ENCODE data around the gene MINK1.

- TF ChIP-seq, protein P1, sequence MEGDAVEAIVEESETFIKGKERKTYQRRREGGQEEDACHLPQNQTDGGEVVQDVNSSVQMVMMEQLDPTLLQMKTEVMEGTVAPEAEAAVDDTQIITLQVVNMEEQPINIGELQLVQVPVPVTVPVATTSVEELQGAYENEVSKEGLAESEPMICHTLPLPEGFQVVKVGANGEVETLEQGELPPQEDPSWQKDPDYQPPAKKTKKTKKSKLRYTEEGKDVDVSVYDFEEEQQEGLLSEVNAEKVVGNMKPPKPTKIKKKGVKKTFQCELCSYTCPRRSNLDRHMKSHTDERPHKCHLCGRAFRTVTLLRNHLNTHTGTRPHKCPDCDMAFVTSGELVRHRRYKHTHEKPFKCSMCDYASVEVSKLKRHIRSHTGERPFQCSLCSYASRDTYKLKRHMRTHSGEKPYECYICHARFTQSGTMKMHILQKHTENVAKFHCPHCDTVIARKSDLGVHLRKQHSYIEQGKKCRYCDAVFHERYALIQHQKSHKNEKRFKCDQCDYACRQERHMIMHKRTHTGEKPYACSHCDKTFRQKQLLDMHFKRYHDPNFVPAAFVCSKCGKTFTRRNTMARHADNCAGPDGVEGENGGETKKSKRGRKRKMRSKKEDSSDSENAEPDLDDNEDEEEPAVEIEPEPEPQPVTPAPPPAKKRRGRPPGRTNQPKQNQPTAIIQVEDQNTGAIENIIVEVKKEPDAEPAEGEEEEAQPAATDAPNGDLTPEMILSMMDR (IDR thresholded peaks at IDR 0.05): no peak
- TF ChIP-seq GRHL2 (CRISPR knock-in tag; IDR thresholded peaks at IDR 0.05; ENCODE audit: insufficient replicate concordance, severe bottlenecking) (no peak), ESRRA (CRISPR knock-in tag; IDR thresholded peaks at IDR 0.05; ENCODE audit: borderline replicate concordance) (no peak), USF2 (CRISPR knock-in tag; IDR thresholded peaks at IDR 0.05) (no peak), AR (CRISPR knock-in tag; IDR thresholded peaks at IDR 0.05) (no peak), GABPB1 (CRISPR knock-in tag; IDR thresholded peaks at IDR 0.05) (no peak), JUN (CRISPR knock-in tag; IDR thresholded peaks at IDR 0.05) (no peak)
- TF ChIP-seq, protein P2, sequence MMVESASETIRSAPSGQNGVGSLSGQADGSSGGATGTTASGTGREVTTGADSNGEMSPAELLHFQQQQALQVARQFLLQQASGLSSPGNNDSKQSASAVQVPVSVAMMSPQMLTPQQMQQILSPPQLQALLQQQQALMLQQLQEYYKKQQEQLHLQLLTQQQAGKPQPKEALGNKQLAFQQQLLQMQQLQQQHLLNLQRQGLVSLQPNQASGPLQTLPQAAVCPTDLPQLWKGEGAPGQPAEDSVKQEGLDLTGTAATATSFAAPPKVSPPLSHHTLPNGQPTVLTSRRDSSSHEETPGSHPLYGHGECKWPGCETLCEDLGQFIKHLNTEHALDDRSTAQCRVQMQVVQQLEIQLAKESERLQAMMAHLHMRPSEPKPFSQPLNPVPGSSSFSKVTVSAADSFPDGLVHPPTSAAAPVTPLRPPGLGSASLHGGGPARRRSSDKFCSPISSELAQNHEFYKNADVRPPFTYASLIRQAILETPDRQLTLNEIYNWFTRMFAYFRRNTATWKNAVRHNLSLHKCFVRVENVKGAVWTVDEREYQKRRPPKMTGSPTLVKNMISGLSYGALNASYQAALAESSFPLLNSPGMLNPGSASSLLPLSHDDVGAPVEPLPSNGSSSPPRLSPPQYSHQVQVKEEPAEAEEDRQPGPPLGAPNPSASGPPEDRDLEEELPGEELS (CRISPR knock-in tag; IDR thresholded peaks at IDR 0.05): no peak
- TF ChIP-seq, protein P3, sequence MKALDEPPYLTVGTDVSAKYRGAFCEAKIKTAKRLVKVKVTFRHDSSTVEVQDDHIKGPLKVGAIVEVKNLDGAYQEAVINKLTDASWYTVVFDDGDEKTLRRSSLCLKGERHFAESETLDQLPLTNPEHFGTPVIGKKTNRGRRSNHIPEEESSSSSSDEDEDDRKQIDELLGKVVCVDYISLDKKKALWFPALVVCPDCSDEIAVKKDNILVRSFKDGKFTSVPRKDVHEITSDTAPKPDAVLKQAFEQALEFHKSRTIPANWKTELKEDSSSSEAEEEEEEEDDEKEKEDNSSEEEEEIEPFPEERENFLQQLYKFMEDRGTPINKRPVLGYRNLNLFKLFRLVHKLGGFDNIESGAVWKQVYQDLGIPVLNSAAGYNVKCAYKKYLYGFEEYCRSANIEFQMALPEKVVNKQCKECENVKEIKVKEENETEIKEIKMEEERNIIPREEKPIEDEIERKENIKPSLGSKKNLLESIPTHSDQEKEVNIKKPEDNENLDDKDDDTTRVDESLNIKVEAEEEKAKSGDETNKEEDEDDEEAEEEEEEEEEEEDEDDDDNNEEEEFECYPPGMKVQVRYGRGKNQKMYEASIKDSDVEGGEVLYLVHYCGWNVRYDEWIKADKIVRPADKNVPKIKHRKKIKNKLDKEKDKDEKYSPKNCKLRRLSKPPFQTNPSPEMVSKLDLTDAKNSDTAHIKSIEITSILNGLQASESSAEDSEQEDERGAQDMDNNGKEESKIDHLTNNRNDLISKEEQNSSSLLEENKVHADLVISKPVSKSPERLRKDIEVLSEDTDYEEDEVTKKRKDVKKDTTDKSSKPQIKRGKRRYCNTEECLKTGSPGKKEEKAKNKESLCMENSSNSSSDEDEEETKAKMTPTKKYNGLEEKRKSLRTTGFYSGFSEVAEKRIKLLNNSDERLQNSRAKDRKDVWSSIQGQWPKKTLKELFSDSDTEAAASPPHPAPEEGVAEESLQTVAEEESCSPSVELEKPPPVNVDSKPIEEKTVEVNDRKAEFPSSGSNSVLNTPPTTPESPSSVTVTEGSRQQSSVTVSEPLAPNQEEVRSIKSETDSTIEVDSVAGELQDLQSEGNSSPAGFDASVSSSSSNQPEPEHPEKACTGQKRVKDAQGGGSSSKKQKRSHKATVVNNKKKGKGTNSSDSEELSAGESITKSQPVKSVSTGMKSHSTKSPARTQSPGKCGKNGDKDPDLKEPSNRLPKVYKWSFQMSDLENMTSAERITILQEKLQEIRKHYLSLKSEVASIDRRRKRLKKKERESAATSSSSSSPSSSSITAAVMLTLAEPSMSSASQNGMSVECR (CRISPR knock-in tag; IDR thresholded peaks at IDR 0.05; ENCODE audit: borderline replicate concordance): no peak
These were observed 87.4 kb downstream of the MINK1 start for GRCh38 chr17:4920351-4921048.

Measured in WTC11 (cell line).